ENCODE data around the gene PRXL2C. TPM values are rescaled to one million over a fixed set of nuclear protein-coding genes. Genes with fewer than 3 reads are reported as not detected.
"Not testable (repeated sequence)": the region's sequence is repeated elsewhere in the genome, so short reads cannot be mapped to it uniquely, and the experiment has no call there.

Gene PRXL2C
- total RNA-seq, 2 experiments from 2014 or later: not detected

GRCh38 chr9:96616817-96617438, 38.2 kb downstream of the PRXL2C start:
- POLR2A ChIA-PET: no interaction called here
- no peaks in the 10 kb centered on the region for H3K79me2 ChIP-seq (ENCODE audit: insufficient read depth, low read depth, low read length)
- H3K9me3 ChIP-seq (ENCODE audit: low read length): no peaks in the 10 kb centered on the region
- no peak overlapping the region for H3K4me2 ChIP-seq (ENCODE audit: low read length)
- H4K20me1 ChIP-seq (ENCODE audit: insufficient read depth, low read length): no peaks in the 10 kb centered on the region
- H3K4me1 ChIP-seq (ENCODE audit: insufficient read depth, low read length, poor library complexity, severe bottlenecking): peaks cover 10% of the 10 kb centered on the region
- no peaks in the 10 kb centered on the region for H3K36me3 ChIP-seq (ENCODE audit: insufficient read depth, low read length)
- intact Hi-C loops (cut with micrococcal nuclease; ENCODE audit: unreplicated experiment): no loop called here
- no peak overlapping the region for H3K4me3 ChIP-seq (ENCODE audit: low read depth, low read length, poor library complexity, severe bottlenecking)
- BruUV-seq (replicated peaks): no TSS peak
- no peaks in the 10 kb centered on the region for H3K9me2 ChIP-seq (ENCODE audit: insufficient read depth, low read length)
- CTCF ChIA-PET (ENCODE audit: unreplicated experiment): no interaction called here
- no peak for DNase-seq (ENCODE audit: low spot score)
- H2AFZ ChIP-seq (ENCODE audit: low read length): no peak overlapping the region
- TF ChIP-seq CTCF (conservative IDR thresholded peaks at IDR 0.05; ENCODE audit: low read length) (no peak), EZH2phosphoT487 (IDR thresholded peaks at IDR 0.05; ENCODE audit: borderline replicate concordance, low read depth, low read length) (no peak)
- H3K27ac ChIP-seq (ENCODE audit: low read depth, low read length, poor library complexity, severe bottlenecking): no peak overlapping the region

GRCh38 chr9:96615411-96615810, 39.7 kb downstream of the PRXL2C start:
- Histone ChIP-seq H4K20me1 (ENCODE audit: insufficient read depth, low read length) (no peaks in the 10 kb centered on the region), H2AFZ (ENCODE audit: low read length) (no peak overlapping the region), H3K36me3 (ENCODE audit: insufficient read depth, low read length) (no peaks in the 10 kb centered on the region), H3K9me2 (ENCODE audit: insufficient read depth, low read length) (no peaks in the 10 kb centered on the region), H3K9me3 (ENCODE audit: low read length) (no peaks in the 10 kb centered on the region), H3K27ac (ENCODE audit: low read depth, low read length, poor library complexity, severe bottlenecking) (no peak overlapping the region), H3K79me2 (ENCODE audit: insufficient read depth, low read depth, low read length) (no peaks in the 10 kb centered on the region), H3K4me3 (ENCODE audit: low read depth, low read length, poor library complexity, severe bottlenecking) (no peak overlapping the region), H3K4me1 (ENCODE audit: insufficient read depth, low read length, poor library complexity, severe bottlenecking) (peaks cover under 1% of the 10 kb centered on the region), H3K4me2 (ENCODE audit: low read length) (no peak overlapping the region)
- intact Hi-C loops (cut with micrococcal nuclease; ENCODE audit: unreplicated experiment): no loop called here
- no peak for DNase-seq (ENCODE audit: low spot score)
- TF ChIP-seq CTCF (conservative IDR thresholded peaks at IDR 0.05; ENCODE audit: low read length) (no peak), EZH2phosphoT487 (IDR thresholded peaks at IDR 0.05; ENCODE audit: borderline replicate concordance, low read depth, low read length) (no peak)
- CTCF ChIA-PET (ENCODE audit: unreplicated experiment): no interaction called here
- no TSS peak for BruUV-seq (replicated peaks)
- POLR2A ChIA-PET: no interaction called here

- H3K4me2 ChIP-seq (ENCODE audit: low read length); H3K4me3 ChIP-seq (ENCODE audit: low read depth, low read length, poor library complexity, severe bottlenecking); H4K20me1 ChIP-seq (ENCODE audit: insufficient read depth, low read length); H2AFZ ChIP-seq (ENCODE audit: low read length); intact Hi-C loops (cut with micrococcal nuclease; ENCODE audit: unreplicated experiment); DNase-seq (ENCODE audit: low spot score); POLR2A ChIA-PET; H3K36me3 ChIP-seq (ENCODE audit: insufficient read depth, low read length); H3K9me2 ChIP-seq (ENCODE audit: insufficient read depth, low read length); H3K4me1 ChIP-seq (ENCODE audit: insufficient read depth, low read length, poor library complexity, severe bottlenecking); H3K79me2 ChIP-seq (ENCODE audit: insufficient read depth, low read depth, low read length); H3K9me3 ChIP-seq (ENCODE audit: low read length); BruUV-seq (replicated peaks); H3K27ac ChIP-seq (ENCODE audit: low read depth, low read length, poor library complexity, severe bottlenecking); CTCF ChIA-PET (ENCODE audit: unreplicated experiment): not testable (repeated sequence)
Measured at GRCh38 chr9:96614664-96615063, 40.5 kb downstream of the PRXL2C start.
